ENCODE results near the gene ZFP57.
A peak's percentile ranks its signal among the peaks of the same experiment; 100 is the strongest.

The ZFP57 gene

DNA sequence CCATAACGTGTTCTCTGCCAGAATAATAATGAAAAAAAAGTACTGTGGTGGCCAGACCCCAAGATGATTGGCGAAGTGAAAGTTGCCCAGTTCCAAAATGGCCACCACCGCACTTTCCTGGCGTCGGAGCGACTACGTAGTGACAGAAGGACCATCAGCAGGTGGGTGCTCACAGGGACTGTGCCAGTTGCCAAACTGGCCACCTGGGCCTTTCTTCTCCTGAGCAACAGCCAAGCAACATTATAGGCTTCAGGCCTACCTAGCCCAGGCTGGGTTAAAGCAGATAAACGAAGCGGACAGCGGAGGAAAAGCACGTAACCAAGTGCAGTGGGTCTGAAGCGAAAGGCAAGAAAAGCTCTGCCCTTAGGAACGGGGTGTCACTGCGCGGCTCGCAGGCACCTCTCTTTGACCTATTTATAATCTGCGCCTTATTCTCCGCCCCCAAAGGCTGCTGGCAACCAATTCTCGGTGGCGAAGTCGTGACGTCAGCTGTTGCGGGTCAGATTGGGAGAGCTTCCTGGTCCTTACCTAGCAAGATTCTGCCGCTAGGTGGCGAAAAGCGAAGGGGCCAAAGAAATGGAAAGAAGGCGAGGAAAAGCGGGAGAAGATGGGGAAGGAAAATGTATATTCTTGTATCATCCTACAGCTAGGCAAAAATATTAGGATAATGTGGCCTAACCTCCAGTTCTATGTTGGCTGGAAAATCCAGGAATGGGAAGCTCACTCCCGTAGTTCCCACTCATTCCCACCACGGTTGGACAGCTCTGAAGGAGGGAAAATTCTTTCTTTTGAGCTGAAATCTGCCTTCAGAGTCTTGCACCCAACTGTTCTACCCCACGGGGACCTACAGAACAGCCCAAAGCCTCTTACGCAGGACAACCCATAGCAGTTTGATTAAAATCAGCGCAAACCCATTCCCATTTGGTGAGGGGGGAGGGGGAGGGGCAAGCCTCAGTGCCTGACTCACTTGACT lies 31.0 kb downstream of the ZFP57 start:
- H3K4me3 ChIP-seq (ENCODE audit: low read depth, low read length): peak overlapping the region; percentile 45
- TF ChIP-seq, protein P1, sequence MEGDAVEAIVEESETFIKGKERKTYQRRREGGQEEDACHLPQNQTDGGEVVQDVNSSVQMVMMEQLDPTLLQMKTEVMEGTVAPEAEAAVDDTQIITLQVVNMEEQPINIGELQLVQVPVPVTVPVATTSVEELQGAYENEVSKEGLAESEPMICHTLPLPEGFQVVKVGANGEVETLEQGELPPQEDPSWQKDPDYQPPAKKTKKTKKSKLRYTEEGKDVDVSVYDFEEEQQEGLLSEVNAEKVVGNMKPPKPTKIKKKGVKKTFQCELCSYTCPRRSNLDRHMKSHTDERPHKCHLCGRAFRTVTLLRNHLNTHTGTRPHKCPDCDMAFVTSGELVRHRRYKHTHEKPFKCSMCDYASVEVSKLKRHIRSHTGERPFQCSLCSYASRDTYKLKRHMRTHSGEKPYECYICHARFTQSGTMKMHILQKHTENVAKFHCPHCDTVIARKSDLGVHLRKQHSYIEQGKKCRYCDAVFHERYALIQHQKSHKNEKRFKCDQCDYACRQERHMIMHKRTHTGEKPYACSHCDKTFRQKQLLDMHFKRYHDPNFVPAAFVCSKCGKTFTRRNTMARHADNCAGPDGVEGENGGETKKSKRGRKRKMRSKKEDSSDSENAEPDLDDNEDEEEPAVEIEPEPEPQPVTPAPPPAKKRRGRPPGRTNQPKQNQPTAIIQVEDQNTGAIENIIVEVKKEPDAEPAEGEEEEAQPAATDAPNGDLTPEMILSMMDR (IDR thresholded peaks at IDR 0.05; ENCODE audit: low read depth, low read length, missing control alignments): peak; percentile 97
- DNase-seq (ENCODE audit: low read depth): peak; percentile 94
- in situ Hi-C loops (cut with HindIII; ENCODE audit: low sequenced_read_pairs): no loop called here

DNA sequence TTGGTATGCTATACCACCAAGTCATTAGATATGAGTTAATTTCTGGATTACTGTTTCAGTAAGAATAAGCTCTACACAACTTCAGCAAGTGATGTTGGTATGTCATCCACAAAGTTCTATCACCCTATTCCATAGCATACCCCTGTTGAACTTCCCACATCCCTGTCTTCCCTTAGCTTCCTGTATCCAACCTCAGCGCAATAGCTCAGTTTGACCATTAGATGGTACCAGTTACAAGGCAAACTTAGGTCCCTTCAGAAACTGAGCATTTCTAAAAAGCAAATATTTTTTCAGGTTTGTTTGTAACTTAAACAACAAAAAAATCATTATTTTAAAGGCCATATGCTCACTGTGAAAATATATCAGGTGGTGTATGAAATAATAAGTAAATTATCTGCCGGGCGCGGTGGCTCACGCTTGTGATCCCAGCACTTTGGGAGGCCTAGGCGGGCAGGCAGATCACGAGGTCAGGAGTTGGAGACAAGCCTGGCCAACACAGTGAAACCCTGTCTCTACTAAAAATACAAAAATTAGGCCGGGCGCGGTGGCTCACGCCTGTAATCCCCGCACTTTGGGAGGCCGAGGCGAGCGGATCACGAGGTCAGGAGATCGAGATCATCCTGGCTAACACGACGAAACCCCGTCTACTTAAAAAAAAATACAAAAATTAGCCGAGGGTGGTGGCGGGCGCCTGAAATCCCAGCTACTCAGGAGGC lies 32.9 kb downstream of the ZFP57 start:
- in situ Hi-C loops (cut with HindIII; ENCODE audit: low sequenced_read_pairs): no loop called here
- no peak overlapping the region for H3K4me3 ChIP-seq (ENCODE audit: low read depth, low read length)
- no peak for DNase-seq (ENCODE audit: low read depth)
- TF ChIP-seq, protein P1 (IDR thresholded peaks at IDR 0.05; ENCODE audit: low read depth, low read length, missing control alignments): peak; percentile 80

DNA sequence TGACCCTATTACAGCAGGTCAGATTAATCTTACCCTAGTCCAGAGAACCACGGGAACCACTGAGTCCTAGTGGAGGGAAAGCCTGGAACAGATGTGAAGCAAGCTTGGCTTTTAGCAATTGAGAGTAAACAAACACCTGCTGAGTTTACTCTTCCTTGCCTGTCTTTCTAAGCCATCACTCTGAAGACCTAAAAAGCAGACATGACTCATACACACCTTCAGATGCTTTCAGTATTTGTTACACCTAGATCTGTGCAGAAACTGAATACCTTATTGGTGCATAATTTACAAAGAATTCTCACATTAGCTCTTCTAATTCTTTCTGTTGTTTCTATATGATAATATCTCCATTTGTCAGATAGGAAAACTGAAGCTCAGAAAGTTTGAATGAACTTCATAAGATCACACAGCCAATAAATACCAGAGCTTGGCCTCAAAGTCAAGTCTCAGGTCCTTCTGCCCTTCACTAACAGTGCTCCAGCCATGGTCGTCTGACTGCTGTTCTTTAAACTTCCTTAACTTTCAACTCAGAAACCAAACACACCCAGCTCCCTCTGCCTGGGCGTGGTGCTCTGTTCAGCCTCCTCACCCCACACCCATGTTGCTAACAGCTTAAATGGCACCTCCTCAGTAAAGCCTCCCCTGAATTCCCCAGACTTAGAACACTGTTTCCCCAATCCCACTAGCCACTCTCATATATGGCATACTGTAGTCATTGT lies 39.4 kb downstream of the ZFP57 start:
- TF ChIP-seq, protein P1 (IDR thresholded peaks at IDR 0.05; ENCODE audit: low read depth, low read length, missing control alignments): no peak
- no peak overlapping the region for H3K4me3 ChIP-seq (ENCODE audit: low read depth, low read length)
- in situ Hi-C loops (cut with HindIII; ENCODE audit: low sequenced_read_pairs): no loop called here
- DNase-seq (ENCODE audit: low read depth): no peak

DNA sequence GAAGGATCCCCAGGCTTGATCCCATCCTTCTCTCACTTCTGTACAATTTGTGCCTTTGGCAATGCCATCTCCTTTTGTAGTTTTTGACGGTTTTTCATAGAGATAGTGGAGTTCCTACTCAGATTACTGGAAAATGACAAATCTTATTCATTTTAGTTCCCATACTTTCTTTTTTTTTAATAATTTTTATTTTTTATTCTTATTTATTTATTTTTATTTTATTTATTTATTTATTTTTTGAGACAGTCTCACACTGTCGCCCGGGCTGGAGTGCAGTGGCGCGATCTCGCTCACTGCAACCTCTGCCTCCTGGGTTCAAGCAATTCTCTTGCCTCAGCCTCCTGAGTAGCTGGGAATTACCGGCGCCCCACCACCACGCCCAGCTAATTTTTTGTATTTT lies 43.7 kb downstream of the ZFP57 start:
- no peak for DNase-seq (ENCODE audit: low read depth)
- in situ Hi-C loops (cut with HindIII; ENCODE audit: low sequenced_read_pairs): no loop called here
- no peak overlapping the region for H3K4me3 ChIP-seq (ENCODE audit: low read depth, low read length)
- TF ChIP-seq, protein P1 (IDR thresholded peaks at IDR 0.05; ENCODE audit: low read depth, low read length, missing control alignments): no peak

DNA sequence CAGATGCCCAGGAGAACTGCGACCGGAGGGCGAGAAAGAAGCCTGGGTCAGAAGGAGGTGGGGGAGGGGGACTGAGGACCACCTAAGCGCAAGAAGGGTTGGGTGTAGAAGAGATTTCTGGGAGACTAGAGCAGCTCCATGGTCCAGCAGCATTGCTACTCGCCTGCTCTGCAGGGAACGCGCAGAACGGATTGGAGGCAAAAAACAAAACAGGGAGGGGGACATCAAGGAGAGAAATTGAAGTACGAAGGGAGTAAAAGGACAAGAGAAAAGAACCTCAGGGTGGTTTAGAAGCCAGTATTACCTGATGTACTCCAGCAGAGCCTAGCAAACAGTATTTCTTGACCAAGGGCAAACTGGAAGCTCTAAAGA lies 47.4 kb downstream of the ZFP57 start:
- no peak for DNase-seq (ENCODE audit: low read depth)
- TF ChIP-seq, protein P1 (IDR thresholded peaks at IDR 0.05; ENCODE audit: low read depth, low read length, missing control alignments): no peak
- peak overlapping the region; percentile 62 for H3K4me3 ChIP-seq (ENCODE audit: low read depth, low read length)
- in situ Hi-C loops (cut with HindIII; ENCODE audit: low sequenced_read_pairs): no loop called here

All from astrocyte of the cerebellum (primary cell).